ENCODE data around the gene WNT8B.

- TF ChIP-seq CTCF (IDR thresholded peaks at IDR 0.05): no peak
- TF ChIP-seq POLR2A (IDR thresholded peaks at IDR 0.05): no peak
Observed at GRCh38 chr10:100468322-100468721, 5.5 kb downstream of the WNT8B start.
